GM12874 (cell line): ENCODE data around the gene MTERF4.

Experiments used
- TF ChIP-seq, protein P1 (sequence below): IDR thresholded peaks from 2 replicates; pipeline ENCODE4 v1.5.1; 2011; ENCODE audit warnings: low read depth, mild to moderate bottlenecking, control low read depth, low read length, moderate library complexity; ENCODE audit not compliant: insufficient read depth

MTERF4 gene

DNA sequence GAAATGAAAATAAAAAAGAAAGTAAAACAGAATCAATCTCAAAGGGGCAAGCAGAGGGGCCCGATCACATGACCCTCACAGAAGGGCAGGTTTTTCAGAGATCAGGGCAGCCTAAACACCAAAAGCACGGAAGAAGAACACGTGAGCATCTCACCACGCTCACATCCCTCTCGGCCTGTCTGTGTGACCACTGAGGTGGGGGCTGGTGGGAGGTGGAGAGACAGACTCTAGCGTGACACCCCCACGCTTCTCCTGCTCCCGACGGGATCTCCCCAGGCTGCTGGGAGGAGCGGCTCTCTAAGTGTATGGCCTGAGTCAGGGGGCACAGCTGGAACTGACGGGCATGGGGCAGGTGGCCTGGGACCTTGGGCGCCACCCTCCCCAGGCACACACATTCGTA lies 23.5 kb upstream of the MTERF4 start:
- TF ChIP-seq, protein P1, sequence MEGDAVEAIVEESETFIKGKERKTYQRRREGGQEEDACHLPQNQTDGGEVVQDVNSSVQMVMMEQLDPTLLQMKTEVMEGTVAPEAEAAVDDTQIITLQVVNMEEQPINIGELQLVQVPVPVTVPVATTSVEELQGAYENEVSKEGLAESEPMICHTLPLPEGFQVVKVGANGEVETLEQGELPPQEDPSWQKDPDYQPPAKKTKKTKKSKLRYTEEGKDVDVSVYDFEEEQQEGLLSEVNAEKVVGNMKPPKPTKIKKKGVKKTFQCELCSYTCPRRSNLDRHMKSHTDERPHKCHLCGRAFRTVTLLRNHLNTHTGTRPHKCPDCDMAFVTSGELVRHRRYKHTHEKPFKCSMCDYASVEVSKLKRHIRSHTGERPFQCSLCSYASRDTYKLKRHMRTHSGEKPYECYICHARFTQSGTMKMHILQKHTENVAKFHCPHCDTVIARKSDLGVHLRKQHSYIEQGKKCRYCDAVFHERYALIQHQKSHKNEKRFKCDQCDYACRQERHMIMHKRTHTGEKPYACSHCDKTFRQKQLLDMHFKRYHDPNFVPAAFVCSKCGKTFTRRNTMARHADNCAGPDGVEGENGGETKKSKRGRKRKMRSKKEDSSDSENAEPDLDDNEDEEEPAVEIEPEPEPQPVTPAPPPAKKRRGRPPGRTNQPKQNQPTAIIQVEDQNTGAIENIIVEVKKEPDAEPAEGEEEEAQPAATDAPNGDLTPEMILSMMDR = no peak

DNA sequence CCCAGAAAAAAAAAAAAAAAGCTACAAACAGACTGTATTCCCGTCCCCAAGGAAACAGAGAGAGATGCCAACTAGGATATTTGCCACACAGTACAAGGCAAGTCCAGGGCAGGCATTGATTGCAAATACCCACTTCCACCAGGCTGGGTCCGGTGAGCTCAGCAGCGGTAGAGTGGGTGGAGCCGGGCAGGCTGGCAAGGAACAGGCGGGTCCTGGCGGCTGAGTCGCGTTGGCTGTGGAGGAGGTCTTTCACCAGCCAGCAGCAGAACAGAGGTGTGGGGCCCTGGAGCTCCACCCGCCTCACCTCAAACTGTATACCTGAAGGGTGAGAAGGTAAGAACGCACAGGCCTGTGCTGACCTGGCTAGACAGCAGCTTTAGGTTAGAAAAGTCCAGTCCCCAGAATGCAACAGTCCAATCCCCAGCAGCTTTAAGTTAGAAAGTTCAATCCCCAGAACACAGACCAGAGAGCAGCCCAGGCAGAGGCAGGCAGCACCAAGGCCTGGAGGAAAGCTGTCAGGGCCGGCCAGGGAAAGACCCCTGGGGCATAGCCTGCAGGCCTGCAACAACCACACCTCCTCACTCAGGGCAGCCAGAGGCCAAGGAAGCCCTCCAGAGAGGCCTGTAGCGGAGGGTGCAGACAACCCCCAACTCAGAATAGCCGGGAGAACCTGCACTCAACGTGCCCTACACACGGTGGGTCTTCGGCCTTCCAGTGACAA lies 21.9 kb upstream of the MTERF4 start:
- TF ChIP-seq, protein P1 = no peak

DNA sequence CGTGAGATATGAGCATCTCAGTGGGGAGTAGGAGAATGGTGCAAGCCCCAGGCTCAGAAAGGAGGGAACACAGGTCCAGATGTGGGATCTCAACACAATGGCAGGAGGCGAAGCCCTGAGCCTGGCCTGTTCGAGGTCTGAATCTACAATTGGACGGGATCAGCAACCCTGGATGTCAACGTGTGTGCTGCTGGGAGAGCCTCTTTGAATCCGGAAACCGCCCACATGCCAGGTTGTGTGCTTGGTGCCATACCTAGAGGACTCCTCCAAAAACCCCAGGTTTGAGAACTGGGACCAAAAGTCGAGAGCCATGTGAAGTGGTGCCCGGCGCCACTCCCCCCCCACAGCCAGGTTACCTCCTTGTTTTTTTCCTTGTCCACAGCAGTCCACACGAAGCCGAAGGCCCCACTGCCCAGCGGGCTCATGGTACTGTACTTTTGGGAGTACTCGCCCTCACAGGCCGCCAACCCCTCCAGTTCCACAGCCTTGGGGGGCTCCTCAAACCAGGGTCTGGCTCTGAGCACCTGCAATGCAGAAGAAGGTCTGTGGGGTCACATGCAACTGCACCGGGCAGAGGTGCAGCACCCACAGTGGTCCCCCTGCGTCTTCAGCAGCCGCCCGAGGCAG lies 20.4 kb upstream of the MTERF4 start:
- TF ChIP-seq, protein P1 = no peak

DNA sequence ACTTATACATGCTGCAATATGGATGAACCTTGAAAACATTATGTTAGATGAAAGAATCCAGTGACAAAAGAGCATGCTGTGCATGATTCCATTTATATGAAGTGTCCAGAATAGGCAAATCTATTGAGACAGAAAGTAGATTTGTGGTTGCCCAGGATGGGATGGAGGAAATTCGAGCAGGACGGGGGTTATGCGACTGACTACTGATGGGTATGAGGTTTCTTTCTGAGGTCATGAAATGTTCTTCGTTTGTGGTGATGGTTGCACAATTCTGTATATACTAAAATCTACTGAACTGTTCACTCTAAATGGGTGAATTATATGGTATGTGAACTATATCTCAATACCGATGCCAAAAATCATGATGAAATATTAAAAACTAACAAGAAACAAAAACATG lies 18.9 kb upstream of the MTERF4 start:
- TF ChIP-seq, protein P1 = no peak

DNA sequence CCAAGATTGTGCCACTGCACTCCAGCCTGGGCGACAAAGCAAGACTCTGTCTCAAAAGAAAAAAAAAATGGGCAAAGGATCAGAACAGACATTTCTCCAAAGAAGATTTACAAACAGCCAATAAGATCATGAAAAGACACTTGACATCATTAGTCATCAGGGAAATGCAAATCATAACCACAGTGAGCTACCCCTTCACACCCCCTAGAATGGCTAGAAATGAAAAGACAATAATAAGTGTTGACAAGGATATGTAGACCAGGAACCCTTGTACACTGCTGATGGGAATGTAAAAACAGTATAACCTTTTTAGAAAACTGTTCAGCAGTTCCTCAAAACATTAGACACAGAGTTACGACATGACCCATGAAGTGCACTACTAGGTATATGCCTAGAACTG lies 18.4 kb upstream of the MTERF4 start:
- TF ChIP-seq, protein P1 = no peak

DNA sequence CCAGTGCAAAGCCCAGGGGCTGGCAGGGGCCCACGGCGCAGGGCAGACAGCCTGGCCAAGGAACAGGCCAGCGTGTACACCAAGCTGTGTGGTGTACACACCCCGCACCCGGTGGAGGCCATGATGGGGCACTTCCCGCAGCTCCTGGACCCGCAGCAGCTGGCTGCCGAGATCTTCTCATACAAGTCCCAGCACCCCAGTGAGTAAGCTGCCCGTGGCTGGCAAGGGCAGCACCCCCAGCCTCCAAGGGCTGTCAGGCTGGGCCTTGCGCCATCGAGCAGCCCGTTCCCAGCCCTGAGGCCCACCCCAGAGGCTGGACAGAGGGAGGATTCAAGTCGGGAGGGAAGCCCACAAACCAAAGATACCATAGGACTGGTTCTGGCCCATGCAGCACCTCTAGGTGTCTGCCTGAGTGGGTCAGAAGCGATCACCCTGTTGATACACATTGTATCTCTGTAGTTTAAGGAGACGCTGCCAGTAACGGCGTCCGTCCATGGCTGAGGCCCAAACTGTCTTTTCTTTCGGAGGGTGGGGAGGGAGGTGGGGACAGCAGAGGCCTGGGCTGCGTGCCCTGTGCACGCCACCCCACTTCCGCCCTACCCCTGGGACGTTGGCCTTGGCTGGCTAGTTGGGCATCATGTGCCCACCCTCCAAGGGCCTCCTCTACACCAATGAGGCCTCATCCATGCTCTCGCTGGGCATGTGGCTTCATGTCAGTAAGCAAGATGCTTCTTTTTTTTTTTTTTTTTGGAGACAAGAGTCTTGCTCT lies 16.8 kb upstream of the MTERF4 start:
- TF ChIP-seq, protein P1 = no peak
